Measurements from ENCODE around the gene TMEM175.

TMEM175 gene

DNA sequence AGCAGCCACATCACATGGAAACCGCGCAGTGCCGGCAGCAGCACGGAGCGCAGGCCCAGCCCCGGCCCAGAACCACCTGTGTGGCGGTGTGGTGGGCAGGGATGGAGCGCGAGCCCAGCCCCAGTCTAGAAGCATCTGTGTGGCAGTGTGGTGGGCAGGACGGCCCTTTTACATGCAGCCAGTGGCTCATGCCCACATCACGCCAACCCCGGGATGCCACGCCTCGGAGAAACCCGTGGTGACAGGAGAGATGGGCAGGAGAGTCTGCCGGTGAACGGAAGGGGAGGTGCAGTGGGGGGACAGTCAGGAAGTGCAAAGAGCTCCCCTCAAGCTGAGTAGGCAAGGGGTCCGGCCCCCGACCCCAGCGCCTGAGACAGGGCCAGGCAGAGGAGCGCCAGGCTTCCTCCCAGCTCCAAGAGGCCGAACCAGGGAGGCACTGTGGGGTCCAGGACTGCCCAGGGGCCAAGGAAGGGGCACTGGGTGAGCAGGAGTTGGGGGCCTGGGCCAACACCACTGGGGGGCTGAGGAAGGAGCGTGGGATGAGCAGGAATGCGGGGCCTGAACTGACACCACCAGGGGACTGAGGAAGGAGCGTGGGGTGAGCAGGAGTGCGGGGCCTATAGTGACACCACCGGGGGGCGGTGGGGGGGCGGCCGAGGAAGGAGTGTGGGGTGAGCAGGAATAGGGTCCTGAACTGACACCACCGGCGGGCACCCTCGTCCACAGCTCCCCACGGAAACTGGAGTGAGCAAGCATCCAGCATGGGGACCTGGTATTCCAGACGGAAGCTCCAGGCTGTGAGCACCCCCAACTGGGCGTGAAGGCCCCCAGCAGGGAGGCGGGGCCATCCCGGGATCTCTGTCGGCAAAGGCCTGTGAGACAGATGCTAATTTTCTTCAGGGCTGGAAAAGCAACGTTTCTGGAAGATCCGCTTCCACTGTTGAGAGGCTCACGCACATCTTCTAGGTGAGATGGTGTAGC, 28.9 kb upstream of the TMEM175 start:
- Histone ChIP-seq H3K4me3 (replicated peaks; ENCODE audit: insufficient read depth, low read length) (no peak overlapping the region), H3K27me3 (ENCODE audit: insufficient read depth, poor library complexity, severe bottlenecking) (no peaks in the 10 kb centered on the region), H3K27ac (replicated peaks) (no peak overlapping the region)
- no peak for DNase-seq (ENCODE audit: low read depth in 1 of 2, low spot score in 1 of 2)
- no peak for TF ChIP-seq GABPA (IDR thresholded peaks at IDR 0.05; ENCODE audit: low read depth)
- no peak for TF ChIP-seq SPI1 (IDR thresholded peaks at IDR 0.05; ENCODE audit: borderline replicate concordance, low read depth)
- TF ChIP-seq POLR2AphosphoS5 (IDR thresholded peaks at IDR 0.05; ENCODE audit: low read depth): no peak

DNA sequence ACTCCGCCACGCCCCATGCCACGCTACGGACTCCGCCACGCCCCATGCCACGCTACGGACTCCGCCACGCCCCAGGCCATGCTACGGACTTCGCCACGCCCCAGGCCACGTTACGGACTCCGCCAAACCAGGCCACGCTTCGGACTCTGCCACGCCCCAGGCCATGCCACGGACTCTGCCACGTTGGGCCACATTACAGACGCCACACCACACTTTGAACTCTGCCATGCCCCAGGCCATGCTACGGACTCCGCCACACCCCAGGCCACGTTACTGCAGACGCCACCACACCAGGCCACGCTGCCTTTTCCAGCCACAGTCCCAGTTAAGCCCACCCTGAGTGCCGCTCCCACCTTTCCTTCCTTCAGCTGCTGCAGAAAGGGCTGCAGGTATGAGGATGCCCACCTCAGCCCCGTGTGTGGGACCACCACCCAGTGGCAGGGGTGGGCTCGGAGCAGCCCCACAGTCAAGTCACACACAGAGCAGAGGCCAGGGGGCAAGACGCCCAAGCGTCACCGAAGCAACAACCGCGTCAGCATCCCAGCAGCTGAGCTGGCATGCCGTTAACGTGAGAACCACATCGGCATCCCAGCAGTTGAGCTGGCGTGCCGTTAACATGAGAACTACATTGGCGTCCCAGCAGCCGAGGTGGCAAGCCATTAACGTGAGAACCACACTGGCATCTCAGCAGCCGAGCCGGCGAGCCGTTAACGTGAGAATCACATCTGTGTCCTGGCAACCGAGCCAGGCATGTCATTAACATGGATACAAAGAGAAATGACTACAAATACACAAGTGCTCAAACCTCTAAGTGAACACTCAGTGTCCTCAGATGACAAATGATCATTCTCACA, 26.5 kb upstream of the TMEM175 start:
- no peak for DNase-seq (ENCODE audit: low read depth in 1 of 2, low spot score in 1 of 2)
- Histone ChIP-seq H3K27ac (replicated peaks) (no peak overlapping the region), H3K27me3 (ENCODE audit: insufficient read depth, poor library complexity, severe bottlenecking) (no peaks in the 10 kb centered on the region), H3K4me3 (replicated peaks; ENCODE audit: insufficient read depth, low read length) (no peak overlapping the region)
- TF ChIP-seq SPI1 (IDR thresholded peaks at IDR 0.05; ENCODE audit: borderline replicate concordance, low read depth): no peak
- TF ChIP-seq, protein P1, sequence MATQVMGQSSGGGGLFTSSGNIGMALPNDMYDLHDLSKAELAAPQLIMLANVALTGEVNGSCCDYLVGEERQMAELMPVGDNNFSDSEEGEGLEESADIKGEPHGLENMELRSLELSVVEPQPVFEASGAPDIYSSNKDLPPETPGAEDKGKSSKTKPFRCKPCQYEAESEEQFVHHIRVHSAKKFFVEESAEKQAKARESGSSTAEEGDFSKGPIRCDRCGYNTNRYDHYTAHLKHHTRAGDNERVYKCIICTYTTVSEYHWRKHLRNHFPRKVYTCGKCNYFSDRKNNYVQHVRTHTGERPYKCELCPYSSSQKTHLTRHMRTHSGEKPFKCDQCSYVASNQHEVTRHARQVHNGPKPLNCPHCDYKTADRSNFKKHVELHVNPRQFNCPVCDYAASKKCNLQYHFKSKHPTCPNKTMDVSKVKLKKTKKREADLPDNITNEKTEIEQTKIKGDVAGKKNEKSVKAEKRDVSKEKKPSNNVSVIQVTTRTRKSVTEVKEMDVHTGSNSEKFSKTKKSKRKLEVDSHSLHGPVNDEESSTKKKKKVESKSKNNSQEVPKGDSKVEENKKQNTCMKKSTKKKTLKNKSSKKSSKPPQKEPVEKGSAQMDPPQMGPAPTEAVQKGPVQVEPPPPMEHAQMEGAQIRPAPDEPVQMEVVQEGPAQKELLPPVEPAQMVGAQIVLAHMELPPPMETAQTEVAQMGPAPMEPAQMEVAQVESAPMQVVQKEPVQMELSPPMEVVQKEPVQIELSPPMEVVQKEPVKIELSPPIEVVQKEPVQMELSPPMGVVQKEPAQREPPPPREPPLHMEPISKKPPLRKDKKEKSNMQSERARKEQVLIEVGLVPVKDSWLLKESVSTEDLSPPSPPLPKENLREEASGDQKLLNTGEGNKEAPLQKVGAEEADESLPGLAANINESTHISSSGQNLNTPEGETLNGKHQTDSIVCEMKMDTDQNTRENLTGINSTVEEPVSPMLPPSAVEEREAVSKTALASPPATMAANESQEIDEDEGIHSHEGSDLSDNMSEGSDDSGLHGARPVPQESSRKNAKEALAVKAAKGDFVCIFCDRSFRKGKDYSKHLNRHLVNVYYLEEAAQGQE (IDR thresholded peaks at IDR 0.05; ENCODE audit: insufficient replicate concordance, low read depth): no peak
- no peak for TF ChIP-seq GABPA (IDR thresholded peaks at IDR 0.05; ENCODE audit: low read depth)
- TF ChIP-seq, protein P2, sequence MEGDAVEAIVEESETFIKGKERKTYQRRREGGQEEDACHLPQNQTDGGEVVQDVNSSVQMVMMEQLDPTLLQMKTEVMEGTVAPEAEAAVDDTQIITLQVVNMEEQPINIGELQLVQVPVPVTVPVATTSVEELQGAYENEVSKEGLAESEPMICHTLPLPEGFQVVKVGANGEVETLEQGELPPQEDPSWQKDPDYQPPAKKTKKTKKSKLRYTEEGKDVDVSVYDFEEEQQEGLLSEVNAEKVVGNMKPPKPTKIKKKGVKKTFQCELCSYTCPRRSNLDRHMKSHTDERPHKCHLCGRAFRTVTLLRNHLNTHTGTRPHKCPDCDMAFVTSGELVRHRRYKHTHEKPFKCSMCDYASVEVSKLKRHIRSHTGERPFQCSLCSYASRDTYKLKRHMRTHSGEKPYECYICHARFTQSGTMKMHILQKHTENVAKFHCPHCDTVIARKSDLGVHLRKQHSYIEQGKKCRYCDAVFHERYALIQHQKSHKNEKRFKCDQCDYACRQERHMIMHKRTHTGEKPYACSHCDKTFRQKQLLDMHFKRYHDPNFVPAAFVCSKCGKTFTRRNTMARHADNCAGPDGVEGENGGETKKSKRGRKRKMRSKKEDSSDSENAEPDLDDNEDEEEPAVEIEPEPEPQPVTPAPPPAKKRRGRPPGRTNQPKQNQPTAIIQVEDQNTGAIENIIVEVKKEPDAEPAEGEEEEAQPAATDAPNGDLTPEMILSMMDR (IDR thresholded peaks at IDR 0.05; ENCODE audit: insufficient read depth, low read length): no peak
- TF ChIP-seq POLR2AphosphoS5 (IDR thresholded peaks at IDR 0.05; ENCODE audit: low read depth): no peak

DNA sequence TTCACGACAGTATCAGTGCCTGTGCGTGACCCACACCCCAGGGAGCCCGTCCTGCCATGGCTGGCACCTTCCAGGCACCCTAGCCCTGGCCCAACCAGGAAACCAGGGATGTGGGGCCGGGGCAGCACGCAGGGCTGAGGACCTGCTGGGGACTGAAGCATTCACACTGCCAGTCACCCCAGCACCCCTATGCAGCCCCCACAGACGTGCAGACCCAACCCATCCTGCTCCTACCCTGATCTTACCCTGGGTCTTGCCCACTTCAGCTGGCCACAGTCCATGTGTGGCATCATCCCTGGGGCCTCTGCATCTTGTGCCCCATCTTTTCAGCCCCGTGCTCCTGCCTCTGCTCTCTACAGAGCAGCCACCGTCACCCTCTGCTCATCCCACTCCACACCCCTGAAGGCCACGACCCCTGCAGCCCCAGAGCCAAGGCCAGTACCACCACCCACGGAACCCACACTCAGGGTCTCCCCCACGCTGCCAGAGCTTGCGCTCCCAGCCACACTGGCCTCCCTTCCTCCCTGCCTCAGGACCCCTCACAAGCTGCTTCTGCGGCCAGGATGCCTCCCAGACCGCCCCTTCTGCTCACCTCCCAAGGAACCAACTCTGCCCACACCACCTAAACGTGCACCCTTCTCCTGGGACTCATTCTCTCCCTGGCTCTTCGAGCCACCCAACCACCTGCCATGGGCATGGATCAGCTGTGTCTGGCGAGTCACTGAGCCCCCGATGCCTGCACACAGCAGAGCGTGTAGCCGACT, 25.7 kb upstream of the TMEM175 start:
- Histone ChIP-seq H3K27me3 (ENCODE audit: insufficient read depth, poor library complexity, severe bottlenecking) (no peaks in the 10 kb centered on the region), H3K4me3 (replicated peaks; ENCODE audit: insufficient read depth, low read length) (no peak overlapping the region), H3K27ac (replicated peaks) (no peak overlapping the region)
- no peak for DNase-seq (ENCODE audit: low read depth in 1 of 2, low spot score in 1 of 2)
- TF ChIP-seq, protein P1 (IDR thresholded peaks at IDR 0.05; ENCODE audit: insufficient replicate concordance, low read depth): no peak
- TF ChIP-seq, protein P2 (IDR thresholded peaks at IDR 0.05; ENCODE audit: insufficient read depth, low read length): no peak
- TF ChIP-seq GABPA (IDR thresholded peaks at IDR 0.05; ENCODE audit: low read depth) (no peak), POLR2AphosphoS5 (IDR thresholded peaks at IDR 0.05; ENCODE audit: low read depth) (no peak), SPI1 (IDR thresholded peaks at IDR 0.05; ENCODE audit: borderline replicate concordance, low read depth) (no peak)

Measured in HL-60 (cell line).